Measurements from ENCODE around the gene PDE8B.
A peak's percentile ranks its signal among the peaks of the same experiment; 100 is the strongest.

PDE8B gene, protein sequence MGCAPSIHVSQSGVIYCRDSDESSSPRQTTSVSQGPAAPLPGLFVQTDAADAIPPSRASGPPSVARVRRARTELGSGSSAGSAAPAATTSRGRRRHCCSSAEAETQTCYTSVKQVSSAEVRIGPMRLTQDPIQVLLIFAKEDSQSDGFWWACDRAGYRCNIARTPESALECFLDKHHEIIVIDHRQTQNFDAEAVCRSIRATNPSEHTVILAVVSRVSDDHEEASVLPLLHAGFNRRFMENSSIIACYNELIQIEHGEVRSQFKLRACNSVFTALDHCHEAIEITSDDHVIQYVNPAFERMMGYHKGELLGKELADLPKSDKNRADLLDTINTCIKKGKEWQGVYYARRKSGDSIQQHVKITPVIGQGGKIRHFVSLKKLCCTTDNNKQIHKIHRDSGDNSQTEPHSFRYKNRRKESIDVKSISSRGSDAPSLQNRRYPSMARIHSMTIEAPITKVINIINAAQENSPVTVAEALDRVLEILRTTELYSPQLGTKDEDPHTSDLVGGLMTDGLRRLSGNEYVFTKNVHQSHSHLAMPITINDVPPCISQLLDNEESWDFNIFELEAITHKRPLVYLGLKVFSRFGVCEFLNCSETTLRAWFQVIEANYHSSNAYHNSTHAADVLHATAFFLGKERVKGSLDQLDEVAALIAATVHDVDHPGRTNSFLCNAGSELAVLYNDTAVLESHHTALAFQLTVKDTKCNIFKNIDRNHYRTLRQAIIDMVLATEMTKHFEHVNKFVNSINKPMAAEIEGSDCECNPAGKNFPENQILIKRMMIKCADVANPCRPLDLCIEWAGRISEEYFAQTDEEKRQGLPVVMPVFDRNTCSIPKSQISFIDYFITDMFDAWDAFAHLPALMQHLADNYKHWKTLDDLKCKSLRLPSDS

GRCh38 chr5:77210091-77210963 lies at the start of gene PDE8B:
PDE8B (plus strand) TSS chr5:77210680; CDS start chr5:77210926, 246 bp downstream.
- no peak for DNase-seq (ENCODE audit: extremely low read depth, low read depth)
- peak within 1 kb of the TSS; percentile 23 for H3K4me3 ChIP-seq (replicated peaks; ENCODE audit: low read depth, low read length)
- TF ChIP-seq CTCF (IDR thresholded peaks at IDR 0.05; ENCODE audit: low read depth, low read length, missing control alignments) = no peak

DNA sequence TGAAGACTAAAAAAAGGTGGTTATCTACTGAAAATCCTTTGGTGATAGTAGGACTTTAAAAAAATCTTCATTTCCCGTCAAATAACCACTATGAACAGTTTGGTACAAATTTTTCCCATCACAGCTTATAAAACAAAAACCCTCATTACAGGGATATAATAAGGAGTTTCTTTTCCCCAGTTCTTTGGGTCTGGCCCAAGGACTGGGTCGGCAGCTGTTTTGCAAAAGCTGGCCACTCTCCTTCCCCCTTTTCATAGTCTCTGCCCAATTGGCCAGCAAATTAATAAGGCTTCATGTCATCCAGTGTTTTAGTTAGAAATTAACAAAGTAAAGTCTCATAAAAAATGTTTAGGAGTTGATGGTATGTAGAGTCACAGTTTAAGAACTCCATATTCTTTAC lies 47.0 kb upstream of the PDE8B start:
- H3K4me3 ChIP-seq (replicated peaks; ENCODE audit: low read depth, low read length) = no peak overlapping the region
- DNase-seq (ENCODE audit: extremely low read depth, low read depth) = no peak
- no peak for TF ChIP-seq CTCF (IDR thresholded peaks at IDR 0.05; ENCODE audit: low read depth, low read length, missing control alignments)

DNA sequence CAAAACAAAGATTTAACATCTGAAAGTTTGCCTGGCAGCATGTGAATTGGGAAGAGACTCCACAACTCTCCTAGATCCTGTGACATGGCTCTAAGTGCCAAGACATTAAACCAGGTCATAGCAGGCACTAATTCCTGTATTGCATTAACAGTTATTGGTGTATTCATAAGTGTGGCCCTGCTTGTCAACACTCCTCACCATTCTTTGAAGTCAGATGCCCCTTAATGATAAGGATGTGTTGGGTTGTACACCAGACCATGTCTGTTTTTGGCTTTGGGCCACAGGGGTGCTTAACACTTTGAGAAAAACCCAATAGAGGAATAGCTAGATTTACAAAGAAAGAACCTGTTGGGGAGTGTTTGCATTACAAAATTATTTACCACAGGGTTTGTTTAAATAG lies 43.4 kb upstream of the PDE8B start:
- H3K4me3 ChIP-seq (replicated peaks; ENCODE audit: low read depth, low read length) = no peak overlapping the region
- TF ChIP-seq CTCF (IDR thresholded peaks at IDR 0.05; ENCODE audit: low read depth, low read length, missing control alignments) = no peak
- DNase-seq (ENCODE audit: extremely low read depth, low read depth) = no peak

GRCh38 chr5:77167695-77168121 lies 42.8 kb upstream of the PDE8B start:
- no peak for TF ChIP-seq CTCF (IDR thresholded peaks at IDR 0.05; ENCODE audit: low read depth, low read length, missing control alignments)
- DNase-seq (ENCODE audit: extremely low read depth, low read depth) = peak; percentile 75
- no peak overlapping the region for H3K4me3 ChIP-seq (replicated peaks; ENCODE audit: low read depth, low read length)

DNA sequence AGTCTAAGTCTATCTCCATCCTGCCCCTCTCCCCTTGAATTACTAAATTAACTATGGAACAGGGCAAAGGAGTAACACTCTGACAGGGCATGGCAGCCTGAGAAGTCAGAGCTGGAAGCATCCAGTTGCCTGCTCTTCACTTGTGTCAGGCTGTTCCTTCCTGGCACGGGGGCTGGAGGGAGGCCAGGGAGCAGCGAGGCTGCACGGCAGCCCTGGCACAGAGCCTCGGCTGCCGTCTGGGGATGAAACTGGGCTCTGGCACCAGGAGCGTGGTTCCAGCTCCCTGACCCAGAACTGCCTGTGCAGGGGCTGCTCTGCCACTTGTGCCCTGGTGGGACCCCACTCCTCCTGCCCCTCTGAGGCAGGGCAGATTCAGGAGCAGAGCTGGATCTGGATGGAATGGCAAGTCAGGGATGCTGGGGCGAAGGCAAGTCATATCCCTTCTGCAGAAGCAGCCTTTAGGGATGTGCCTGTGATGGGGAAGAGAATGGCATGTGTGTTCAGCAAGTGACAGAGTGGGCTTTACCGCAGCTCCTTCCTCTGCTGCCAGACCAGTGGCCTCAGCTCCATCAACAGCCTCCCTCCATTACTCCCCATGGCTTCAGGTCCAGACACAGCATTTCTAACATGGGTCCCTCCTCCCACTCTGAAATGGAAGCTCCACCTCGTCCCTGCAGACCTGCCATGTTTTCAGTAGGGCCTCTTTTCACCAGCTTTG lies 42.2 kb upstream of the PDE8B start:
- H3K4me3 ChIP-seq (replicated peaks; ENCODE audit: low read depth, low read length) = no peak overlapping the region
- no peak for DNase-seq (ENCODE audit: extremely low read depth, low read depth)
- no peak for TF ChIP-seq CTCF (IDR thresholded peaks at IDR 0.05; ENCODE audit: low read depth, low read length, missing control alignments)

GRCh38 chr5:77168879-77169244 lies 41.6 kb upstream of the PDE8B start:
- H3K4me3 ChIP-seq (replicated peaks; ENCODE audit: low read depth, low read length) = no peak overlapping the region
- DNase-seq (ENCODE audit: extremely low read depth, low read depth) = no peak
- TF ChIP-seq CTCF (IDR thresholded peaks at IDR 0.05; ENCODE audit: low read depth, low read length, missing control alignments) = no peak

Data from HFF-Myc (cell line).